ENCODE data around the gene DENND1A.
"Not testable (repeated sequence)": the region's sequence is repeated elsewhere in the genome, so short reads cannot be mapped to it uniquely, and the experiment has no call there.

DENND1A gene

GRCh38 chr9:123914517-123915196 lies 15.3 kb downstream of the DENND1A start:
- DNase-seq, result no peak

- no peak for DNase-seq
Observed at GRCh38 chr9:123912167-123912897, 17.6 kb downstream of the DENND1A start.

- no peak for DNase-seq
Observed at GRCh38 chr9:123911024-123911423, 18.9 kb downstream of the DENND1A start.

GRCh38 chr9:123909192-123909591 lies 20.7 kb downstream of the DENND1A start:
- DNase-seq, result not testable (repeated sequence)

- DNase-seq, result not testable (repeated sequence)
Observed at GRCh38 chr9:123903550-123903949, 26.4 kb downstream of the DENND1A start.

- DNase-seq, result no peak
Observed at GRCh38 chr9:123894822-123895221, 35.1 kb downstream of the DENND1A start.

- DNase-seq, result no peak
Observed at GRCh38 chr9:123893831-123894460, 36.0 kb downstream of the DENND1A start.

- DNase-seq, result no peak
Observed at GRCh38 chr9:123893115-123893514, 36.8 kb downstream of the DENND1A start.

GRCh38 chr9:123887837-123888236 lies 42.1 kb downstream of the DENND1A start:
- no peak for DNase-seq

- DNase-seq, result not testable (repeated sequence)
Observed at GRCh38 chr9:123885834-123886233, 44.1 kb downstream of the DENND1A start.

- no peak for DNase-seq
Observed at GRCh38 chr9:123883634-123884033, 46.3 kb downstream of the DENND1A start.

- no peak for DNase-seq
Observed at GRCh38 chr9:123881604-123882003, 48.3 kb downstream of the DENND1A start.

- DNase-seq, result no peak
Observed at GRCh38 chr9:123880420-123880819, 49.5 kb downstream of the DENND1A start.

GRCh38 chr9:123876750-123877149 lies 53.2 kb downstream of the DENND1A start:
- no peak for DNase-seq

- DNase-seq, result no peak
Observed at GRCh38 chr9:123872710-123873109, 57.2 kb downstream of the DENND1A start.

GRCh38 chr9:123871781-123872180 lies 58.1 kb downstream of the DENND1A start:
- peak; percentile 56 for DNase-seq

- no peak for DNase-seq
Observed at GRCh38 chr9:123868002-123868401, 61.9 kb downstream of the DENND1A start.

GRCh38 chr9:123867034-123867433 lies 62.9 kb downstream of the DENND1A start:
- DNase-seq, result no peak

GRCh38 chr9:123866497-123866896 lies 63.4 kb downstream of the DENND1A start:
- DNase-seq, result no peak

GRCh38 chr9:123865226-123866000 lies 64.5 kb downstream of the DENND1A start:
- no peak for DNase-seq

GRCh38 chr9:123864251-123864650 lies 65.7 kb downstream of the DENND1A start:
- no peak for DNase-seq

- DNase-seq, result no peak
Observed at GRCh38 chr9:123863164-123863855, 66.6 kb downstream of the DENND1A start.

GRCh38 chr9:123861756-123862120 lies 68.2 kb downstream of the DENND1A start:
- no peak for DNase-seq

Data from right hindlimb (tissue), 1 donor.